Stimulated activated CD4-positive, alpha-beta T cell treated with anti-CD3 and anti-CD28 coated beads, Interleukin-12 subunit alpha, Interleukin-12 subunit beta, amount 100 ng/mL, for 48 hours (primary cell): ENCODE data around the gene DAB1.
"Not testable (repeated sequence)": the region's sequence is repeated elsewhere in the genome, so short reads cannot be mapped to it uniquely, and the experiment has no call there.

Experiments used
- DNase-seq, 3 donors: peaks; one replicate each; pipeline ENCODE4 v3.0.0-alpha.2; 2020; ENCODE audit warnings: low read depth in 2 of 3, low spot score in 1 of 3

DAB1 gene

GRCh38 chr1:57229076-57229475 lies 194.8 kb downstream of the DAB1 start:
- no peak for DNase-seq

GRCh38 chr1:57222801-57223200 lies 201.1 kb downstream of the DAB1 start:
- DNase-seq = no peak

GRCh38 chr1:57222307-57222706 lies 201.6 kb downstream of the DAB1 start:
- no peak for DNase-seq

- not testable (repeated sequence) for DNase-seq
Observed at GRCh38 chr1:57220905-57221304, 203.0 kb downstream of the DAB1 start.

GRCh38 chr1:57218487-57219079 lies 205.3 kb downstream of the DAB1 start:
- DNase-seq = no peak

GRCh38 chr1:57217905-57218304 lies 206.0 kb downstream of the DAB1 start:
- no peak for DNase-seq

- DNase-seq = no peak
Observed at GRCh38 chr1:57214951-57215575, 208.8 kb downstream of the DAB1 start.

- no peak for DNase-seq
Observed at GRCh38 chr1:57210881-57211280, 213.0 kb downstream of the DAB1 start.

GRCh38 chr1:57209495-57209894 lies 214.4 kb downstream of the DAB1 start:
- no peak for DNase-seq

- no peak for DNase-seq
Observed at GRCh38 chr1:57208741-57209302, 215.0 kb downstream of the DAB1 start.

- no peak for DNase-seq
Observed at GRCh38 chr1:57206038-57206437, 217.8 kb downstream of the DAB1 start.

GRCh38 chr1:57204942-57205787 lies 218.7 kb downstream of the DAB1 start:
- DNase-seq = no peak

- DNase-seq = no peak
Observed at GRCh38 chr1:57204091-57204490, 219.8 kb downstream of the DAB1 start.

GRCh38 chr1:57202241-57202640 lies 221.6 kb downstream of the DAB1 start:
- DNase-seq = no peak

GRCh38 chr1:57198912-57199311 lies 224.9 kb downstream of the DAB1 start:
- no peak for DNase-seq

GRCh38 chr1:57195436-57195941 lies 228.4 kb downstream of the DAB1 start:
- DNase-seq = no peak

- DNase-seq = no peak
Observed at GRCh38 chr1:57192222-57192621, 231.6 kb downstream of the DAB1 start.

- no peak for DNase-seq
Observed at GRCh38 chr1:57190898-57191297, 233.0 kb downstream of the DAB1 start.

- DNase-seq = no peak
Observed at GRCh38 chr1:57188168-57188567, 235.7 kb downstream of the DAB1 start.

GRCh38 chr1:57186455-57186854 lies 237.4 kb downstream of the DAB1 start:
- no peak for DNase-seq

GRCh38 chr1:57179001-57179400 lies 244.9 kb downstream of the DAB1 start:
- no peak for DNase-seq

GRCh38 chr1:57175506-57175905 lies 248.4 kb downstream of the DAB1 start:
- DNase-seq = no peak
